NT2/D1 (cell line): ENCODE measurements around the gene TBCK.

ENCODE experiments used
- SUZ12 ChIP-seq: IDR thresholded peaks from 2 replicates; pipeline ENCODE4 v1.6.1; 2011; ENCODE audit not compliant: insufficient read length, insufficient read depth; ENCODE audit errors: extremely low read depth
- YY1 ChIP-seq: IDR thresholded peaks from 2 replicates; pipeline ENCODE4 v1.6.1; 2011; ENCODE audit not compliant: insufficient read length, insufficient read depth
- ZNF274 ChIP-seq: IDR thresholded peaks from 2 replicates; pipeline ENCODE4 v1.6.1; 2011; ENCODE audit warnings: mild to moderate bottlenecking, low read depth, low read length

- no peak for TF ChIP-seq YY1
- TF ChIP-seq ZNF274, result no peak
- no peak for TF ChIP-seq SUZ12
These were observed 166.1 kb downstream of the TBCK start for GRCh38 chr4:106149911-106150310.
